NCI-H2196 (cell line): ENCODE results near the gene ALDH1A2.

Experiments used
- DNase-seq: peaks from one replicate; lab custom pipeline; 2025; ENCODE audit not compliant: unreplicated experiment; lab: John Stamatoyannopoulos, UW

The ALDH1A2 gene

GRCh38 chr15:57947282-57947681 lies 118.2 kb downstream of the ALDH1A2 start:
- no peak for DNase-seq

- DNase-seq, result no peak
Observed at GRCh38 chr15:57946491-57947048, 118.9 kb downstream of the ALDH1A2 start.

- no peak for DNase-seq
Observed at GRCh38 chr15:57945616-57946015, 119.9 kb downstream of the ALDH1A2 start.

GRCh38 chr15:57943754-57944420 lies 121.6 kb downstream of the ALDH1A2 start:
- DNase-seq, result no peak

- DNase-seq, result no peak
Observed at GRCh38 chr15:57943171-57943570, 122.3 kb downstream of the ALDH1A2 start.

GRCh38 chr15:57941816-57942215 lies 123.7 kb downstream of the ALDH1A2 start:
- no peak for DNase-seq

GRCh38 chr15:57932348-57932747 lies 133.2 kb downstream of the ALDH1A2 start:
- DNase-seq, result no peak

- DNase-seq, result no peak
Observed at GRCh38 chr15:57931570-57931969, 133.9 kb downstream of the ALDH1A2 start.

GRCh38 chr15:57927091-57927631 lies 138.3 kb downstream of the ALDH1A2 start:
- no peak for DNase-seq

- DNase-seq, result no peak
Observed at GRCh38 chr15:57925650-57926049, 139.9 kb downstream of the ALDH1A2 start.

- no peak for DNase-seq
Observed at GRCh38 chr15:57924598-57924997, 140.9 kb downstream of the ALDH1A2 start.

- no peak for DNase-seq
Observed at GRCh38 chr15:57923750-57924149, 141.8 kb downstream of the ALDH1A2 start.

GRCh38 chr15:57923306-57923705 lies 142.2 kb downstream of the ALDH1A2 start:
- no peak for DNase-seq

- DNase-seq, result no peak
Observed at GRCh38 chr15:57922776-57923175, 142.7 kb downstream of the ALDH1A2 start.

GRCh38 chr15:57921371-57921770 lies 144.1 kb downstream of the ALDH1A2 start:
- DNase-seq, result no peak

GRCh38 chr15:57920911-57921310 lies 144.6 kb downstream of the ALDH1A2 start:
- no peak for DNase-seq

GRCh38 chr15:57919754-57920153 lies 145.8 kb downstream of the ALDH1A2 start:
- DNase-seq, result no peak

GRCh38 chr15:57917998-57918397 lies 147.5 kb downstream of the ALDH1A2 start:
- DNase-seq, result no peak

- no peak for DNase-seq
Observed at GRCh38 chr15:57916695-57917094, 148.8 kb downstream of the ALDH1A2 start.

- DNase-seq, result no peak
Observed at GRCh38 chr15:57915827-57916531, 149.5 kb downstream of the ALDH1A2 start.

- no peak for DNase-seq
Observed at GRCh38 chr15:57914350-57915055, 151.0 kb downstream of the ALDH1A2 start.
